Endothelial cell of umbilical vein (primary cell): ENCODE measurements around the gene RDH13. TPM values are rescaled to one million over a fixed set of nuclear protein-coding genes. Genes with fewer than 3 reads are reported as not detected.
"Not testable (repeated sequence)": the region's sequence is repeated elsewhere in the genome, so short reads cannot be mapped to it uniquely, and the experiment has no call there.

Source experiments
- BruUV-seq: library from RNA; stranded (reverse); fragments of 400-500 nt; replicated peaks from 2 replicates; lab custom pipeline; 2021; lab: Mats Ljungman, UMichigan
- CTCF ChIA-PET: fragments of 300-600, 350-600 bp; sonication (Branson Sonifier 250); formaldehyde crosslinking; loops from one replicate; lab custom pipeline; 2021; ENCODE audit warnings: antibody characterized with exemption, inconsistent platforms; lab: Charles Lee
- POLR2A ChIA-PET: fragments of 300-600, 350-600 bp; sonication (Branson Sonifier 250); formaldehyde crosslinking; loops from one replicate; lab custom pipeline; 2021; ENCODE audit warnings: antibody characterized with exemption, inconsistent platforms; lab: Charles Lee
- DNase-seq: peaks from one replicate; pipeline ENCODE4 v3.0.0-alpha.2; 2011; ENCODE audit warnings: low read depth, low spot score
- FAIRE-seq: peaks from 2 replicates; lab custom pipeline; 2011; peaks lifted over from hg19 to GRCh38; lab: Jason Lieb, UNC
- H2AFZ ChIP-seq: 2 replicates; pipeline ENCODE4 v1.6.0; 2012; ENCODE audit warnings: low read depth, low read length, control low read depth, inconsistent platforms
- H3K27ac ChIP-seq: 2 replicates; pipeline ENCODE4 v1.5.1; 2011; ENCODE audit warnings: low read depth, mild to moderate bottlenecking, control low read depth, low read length, moderate library complexity; ENCODE audit not compliant: insufficient read depth
- H3K27me3 ChIP-seq, 2 experiments: 2 replicates each; pipeline versions ENCODE4 v1.6.0 to v1.6.1; 2011; ENCODE audit warnings: low read length in 2 of 2, mixed read lengths in 1 of 2; ENCODE audit not compliant: control insufficient read depth in 2 of 2, insufficient read depth in 2 of 2
- H3K36me3 ChIP-seq, 2 experiments: 2 replicates in 1 of 2; 3 replicates in 1 of 2; pipeline ENCODE4 v1.5.1; 2011; ENCODE audit warnings: low read length in 2 of 2, mild to moderate bottlenecking in 1 of 2, moderate library complexity in 1 of 2; ENCODE audit not compliant: control insufficient read depth in 2 of 2, insufficient read depth in 2 of 2; ENCODE audit errors: extremely low read depth in 1 of 2
- H3K4me1 ChIP-seq: 3 replicates; pipeline ENCODE4 v1.5.1; 2011; ENCODE audit warnings: mild to moderate bottlenecking, low read length; ENCODE audit not compliant: control insufficient read depth, insufficient read depth; ENCODE audit errors: extremely low read depth
- H3K4me2 ChIP-seq: 2 replicates; pipeline ENCODE4 v1.6.1; 2011; ENCODE audit warnings: low read length, control low read depth, mixed read lengths; ENCODE audit not compliant: insufficient read depth
- H3K4me3 ChIP-seq, 3 experiments: fragments of 200-600 bp in 1 of 3; sonication (generic), shearing (Covaris generic) in 1 of 3; replicated peaks in 1 of 3; 2 replicates each; pipeline ENCODE4 v1.5.1; 2011 to 2016; ENCODE audit warnings: control low read depth in 3 of 3, low read length in 3 of 3, mild to moderate bottlenecking in 2 of 3, inconsistent platforms in 1 of 3, low read depth in 1 of 3, moderate library complexity in 1 of 3; ENCODE audit not compliant: insufficient read depth in 1 of 3
- H3K79me2 ChIP-seq: 2 replicates; pipeline ENCODE4 v1.6.0; 2012; ENCODE audit warnings: low read length, inconsistent platforms; ENCODE audit not compliant: control insufficient read depth, insufficient read depth
- H3K9ac ChIP-seq: replicated peaks from 2 replicates; pipeline ENCODE3; 2011; ENCODE audit warnings: low read length, control low read depth; ENCODE audit not compliant: insufficient read depth; ENCODE audit errors: extremely low read depth
- H3K9me1 ChIP-seq: replicated peaks from 3 replicates; pipeline ENCODE4 v1.6.0; 2011; ENCODE audit warnings: mild to moderate bottlenecking, low read length; ENCODE audit not compliant: control insufficient read depth, insufficient read depth; ENCODE audit errors: extremely low read depth
- H3K9me3 ChIP-seq: replicated peaks from 2 replicates; pipeline ENCODE4 v1.5.1; 2012; ENCODE audit warnings: low read length, inconsistent platforms; ENCODE audit not compliant: control insufficient read depth, insufficient read depth
- H4K20me1 ChIP-seq: replicated peaks from 2 replicates; pipeline ENCODE3; 2011; ENCODE audit warnings: mild to moderate bottlenecking, low read length; ENCODE audit not compliant: control insufficient read depth, insufficient read depth; ENCODE audit errors: extremely low read depth
- POLR2A ChIP-seq: IDR thresholded peaks from 2 replicates; pipeline ENCODE4 v1.6.1; 2012; ENCODE audit warnings: low read depth, mild to moderate bottlenecking, control low read depth, low read length
- dilution Hi-C: fragments of 300-500 bp; cut with MboI; formaldehyde crosslinking; loops from one replicate; pipeline ENCODE4 v1.15.0; 2019; ENCODE audit warnings: low sequenced_read_pairs; ENCODE audit not compliant: extremely low pct_ligation_motif_present
- intact Hi-C: fragments of 100-400 bp; cut with micrococcal nuclease; formaldehyde crosslinking; loops from one replicate; pipeline ENCODE4 v1.10.0; 2022
- polyA plus RNA-seq, 4 experiments: library from polyadenylated mRNA; depleted of rRNA in 3 of 4; stranded (reverse) in 3 of 4; unstranded in 1 of 4; fragments of >200 nt; gene quantifications; 2 replicates each; pipeline versions ENCODE4 v1.2.1 to v1.2.3, GENCODE V29; 2011 to 2012; ENCODE audit warnings: missing spikeins in 1 of 4
- total RNA-seq: library from RNA; stranded (reverse); gene quantifications from 2 replicates; pipeline ENCODE4 v1.2.3, GENCODE V29; 2021

Gene RDH13
- total and polyA plus RNA-seq, 2 donors (not counting 3 experiments of a cell fraction or from before 2014, with no cell fraction given) = 8.7 to 19.6 TPM

GRCh38 chr19:55012306-55012705 lies 50.6 kb downstream of the RDH13 start:
- Histone ChIP-seq H3K36me3 (no peaks in the 10 kb centered on the region), H3K9ac (no peak overlapping the region), H3K4me1 (peaks cover 10% of the 10 kb centered on the region), H3K27me3 (no peaks in the 10 kb centered on the region), H3K79me2 (no peaks in the 10 kb centered on the region), H4K20me1 (no peaks in the 10 kb centered on the region), H3K27ac (no peak overlapping the region), H3K4me3 (no peak overlapping the region), H3K9me3 (no peaks in the 10 kb centered on the region), H3K4me2 (no peak overlapping the region), H2AFZ (no peak overlapping the region), H3K9me1 (no peaks in the 10 kb centered on the region)
- dilution Hi-C loops = no loop called here
- BruUV-seq = no TSS peak
- no peak for FAIRE-seq
- ChIA-PET CTCF (no interaction called here), POLR2A (no interaction called here)
- DNase-seq = no peak
- intact Hi-C loops = no loop called here
- no peak for TF ChIP-seq POLR2A

GRCh38 chr19:55010561-55010960 lies 52.4 kb downstream of the RDH13 start:
- H4K20me1 ChIP-seq, H3K9ac ChIP-seq, H3K27me3 ChIP-seq, H3K4me3 ChIP-seq, H3K27ac ChIP-seq, DNase-seq, BruUV-seq, H3K36me3 ChIP-seq, H3K9me1 ChIP-seq, FAIRE-seq, intact Hi-C loops, H3K9me3 ChIP-seq, POLR2A ChIA-PET, H2AFZ ChIP-seq, H3K4me1 ChIP-seq, CTCF ChIA-PET, H3K4me2 ChIP-seq, dilution Hi-C loops, H3K79me2 ChIP-seq: not testable (repeated sequence)

GRCh38 chr19:55008781-55009180 lies 54.2 kb downstream of the RDH13 start:
- H4K20me1 ChIP-seq, H3K4me2 ChIP-seq, BruUV-seq, DNase-seq, H3K4me3 ChIP-seq, H3K4me1 ChIP-seq, POLR2A ChIA-PET, H3K9ac ChIP-seq, intact Hi-C loops, H3K36me3 ChIP-seq, H3K27ac ChIP-seq, FAIRE-seq, H3K9me1 ChIP-seq, H3K79me2 ChIP-seq, CTCF ChIA-PET, dilution Hi-C loops, H3K27me3 ChIP-seq, H3K9me3 ChIP-seq, H2AFZ ChIP-seq: not testable (repeated sequence)

GRCh38 chr19:55008189-55008588 lies 54.8 kb downstream of the RDH13 start:
- H3K27ac ChIP-seq, FAIRE-seq, H3K4me3 ChIP-seq, H3K36me3 ChIP-seq, H3K9ac ChIP-seq, H3K9me3 ChIP-seq, DNase-seq, H3K9me1 ChIP-seq, H3K27me3 ChIP-seq, POLR2A ChIA-PET, BruUV-seq, H3K79me2 ChIP-seq, intact Hi-C loops, H2AFZ ChIP-seq, dilution Hi-C loops, H3K4me1 ChIP-seq, CTCF ChIA-PET, H3K4me2 ChIP-seq, H4K20me1 ChIP-seq: not testable (repeated sequence)
